Measurements from ENCODE around the gene TNIK.

The TNIK gene

DNA sequence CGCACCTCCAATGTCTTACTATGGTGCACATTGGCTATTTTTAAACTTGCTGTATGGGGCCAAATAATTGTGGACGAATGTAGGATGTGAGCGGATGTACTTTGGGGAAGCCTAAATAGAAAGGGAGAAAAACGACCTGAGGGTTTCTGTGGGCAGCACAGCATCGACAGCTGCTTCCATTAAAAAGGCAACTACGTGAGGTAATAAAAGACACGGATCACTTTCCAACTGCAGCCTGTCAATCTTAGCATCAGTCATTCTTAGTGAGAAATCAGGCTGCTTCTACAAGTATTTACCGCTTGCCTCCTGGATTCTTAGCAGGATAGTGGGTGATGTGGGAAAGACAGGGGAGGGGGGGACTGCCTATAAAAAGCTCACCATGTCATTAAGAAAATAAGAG, 247.0 kb downstream of the TNIK start:
- in situ Hi-C loops (cut with MboI; ENCODE audit: low sequenced_read_pairs, unreplicated experiment), result no loop called here
- TF ChIP-seq, protein P1, sequence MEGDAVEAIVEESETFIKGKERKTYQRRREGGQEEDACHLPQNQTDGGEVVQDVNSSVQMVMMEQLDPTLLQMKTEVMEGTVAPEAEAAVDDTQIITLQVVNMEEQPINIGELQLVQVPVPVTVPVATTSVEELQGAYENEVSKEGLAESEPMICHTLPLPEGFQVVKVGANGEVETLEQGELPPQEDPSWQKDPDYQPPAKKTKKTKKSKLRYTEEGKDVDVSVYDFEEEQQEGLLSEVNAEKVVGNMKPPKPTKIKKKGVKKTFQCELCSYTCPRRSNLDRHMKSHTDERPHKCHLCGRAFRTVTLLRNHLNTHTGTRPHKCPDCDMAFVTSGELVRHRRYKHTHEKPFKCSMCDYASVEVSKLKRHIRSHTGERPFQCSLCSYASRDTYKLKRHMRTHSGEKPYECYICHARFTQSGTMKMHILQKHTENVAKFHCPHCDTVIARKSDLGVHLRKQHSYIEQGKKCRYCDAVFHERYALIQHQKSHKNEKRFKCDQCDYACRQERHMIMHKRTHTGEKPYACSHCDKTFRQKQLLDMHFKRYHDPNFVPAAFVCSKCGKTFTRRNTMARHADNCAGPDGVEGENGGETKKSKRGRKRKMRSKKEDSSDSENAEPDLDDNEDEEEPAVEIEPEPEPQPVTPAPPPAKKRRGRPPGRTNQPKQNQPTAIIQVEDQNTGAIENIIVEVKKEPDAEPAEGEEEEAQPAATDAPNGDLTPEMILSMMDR (IDR thresholded peaks at IDR 0.05; ENCODE audit: borderline replicate concordance, control extremely low read depth, extremely low read depth, insufficient read depth, missing control alignments), result no peak
- DNase-seq (ENCODE audit: low spot score), result no peak

DNA sequence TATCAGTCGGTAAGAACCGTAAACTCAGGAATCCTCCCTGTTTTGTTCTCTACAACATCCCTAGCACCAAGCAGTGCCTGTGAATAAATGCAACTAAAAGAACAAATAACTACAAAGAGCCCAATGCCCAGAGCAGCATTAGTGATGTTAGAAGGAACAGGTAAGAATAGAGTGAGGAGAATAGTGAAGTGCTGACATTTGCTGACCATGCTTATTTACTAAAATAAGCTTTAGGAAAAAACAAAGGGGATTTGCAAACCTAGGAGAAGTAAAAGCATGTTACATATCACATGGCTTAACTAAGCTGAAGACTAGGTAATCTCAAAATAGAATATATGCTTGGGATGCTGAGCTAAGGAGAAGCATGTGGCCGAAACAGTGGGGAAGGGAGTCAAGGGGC, 247.6 kb downstream of the TNIK start:
- DNase-seq (ENCODE audit: low spot score), result no peak
- in situ Hi-C loops (cut with MboI; ENCODE audit: low sequenced_read_pairs, unreplicated experiment), result no loop called here
- TF ChIP-seq, protein P1 (IDR thresholded peaks at IDR 0.05; ENCODE audit: borderline replicate concordance, control extremely low read depth, extremely low read depth, insufficient read depth, missing control alignments), result no peak

DNA sequence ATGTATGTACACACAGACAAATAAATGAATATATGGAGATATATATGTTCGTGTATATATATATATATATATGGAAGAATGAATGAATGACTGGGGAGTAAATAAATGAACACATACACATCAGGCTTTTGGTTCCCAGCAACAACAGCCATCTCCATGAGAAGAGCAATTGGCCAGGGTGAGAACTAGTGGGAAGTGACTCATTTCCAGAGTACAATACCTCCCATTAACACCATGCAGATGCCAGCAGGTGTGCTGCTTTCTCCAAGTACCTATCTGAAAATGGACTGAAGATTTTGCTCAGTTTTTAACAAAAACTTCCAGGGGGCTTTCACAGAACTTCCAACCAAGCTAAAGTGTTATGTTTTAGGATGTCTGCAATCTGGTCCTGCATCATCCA, 253.9 kb downstream of the TNIK start:
- TF ChIP-seq, protein P1 (IDR thresholded peaks at IDR 0.05; ENCODE audit: borderline replicate concordance, control extremely low read depth, extremely low read depth, insufficient read depth, missing control alignments), result no peak
- no peak for DNase-seq (ENCODE audit: low spot score)
- in situ Hi-C loops (cut with MboI; ENCODE audit: low sequenced_read_pairs, unreplicated experiment), result no loop called here

DNA sequence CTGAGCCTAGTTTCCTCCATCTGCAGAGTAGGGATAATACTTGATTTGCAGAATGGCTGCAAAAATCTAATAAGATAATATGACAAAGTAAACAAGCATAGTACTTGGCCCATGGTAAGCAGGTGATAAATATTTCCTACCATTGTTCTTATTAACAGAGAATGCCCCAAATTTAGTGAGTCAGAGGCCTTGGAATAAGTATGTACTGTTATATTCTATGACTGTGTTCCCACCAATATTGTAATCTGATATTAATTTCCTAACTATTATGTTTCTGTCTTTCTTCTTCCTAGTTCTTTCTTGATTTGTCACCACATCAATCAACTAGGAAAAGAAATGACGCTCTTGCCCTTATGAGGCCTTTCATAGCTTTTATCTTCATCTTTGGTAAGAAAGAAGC, 255.3 kb downstream of the TNIK start:
- in situ Hi-C loops (cut with MboI; ENCODE audit: low sequenced_read_pairs, unreplicated experiment), result no loop called here
- TF ChIP-seq, protein P1 (IDR thresholded peaks at IDR 0.05; ENCODE audit: borderline replicate concordance, control extremely low read depth, extremely low read depth, insufficient read depth, missing control alignments), result no peak
- DNase-seq (ENCODE audit: low spot score), result no peak

DNA sequence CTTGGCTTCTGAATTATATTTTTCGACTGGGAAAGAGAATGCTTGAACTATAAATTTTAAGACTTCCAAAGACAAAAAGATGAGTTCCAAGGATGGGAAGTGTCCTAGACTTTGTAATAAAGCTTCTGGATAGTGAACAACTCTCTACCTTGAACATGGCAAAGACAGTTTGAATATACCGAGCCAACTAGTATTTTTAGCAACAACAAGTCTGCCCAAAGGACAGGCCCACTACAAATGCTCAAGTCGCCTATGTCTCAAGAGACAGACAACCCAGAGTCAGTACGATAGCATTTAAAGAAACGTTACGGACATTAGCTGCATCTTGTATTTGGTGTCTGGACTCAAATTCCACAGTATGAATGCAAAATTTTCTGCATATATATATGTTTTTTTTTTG, 258.4 kb downstream of the TNIK start:
- TF ChIP-seq, protein P1 (IDR thresholded peaks at IDR 0.05; ENCODE audit: borderline replicate concordance, control extremely low read depth, extremely low read depth, insufficient read depth, missing control alignments), result no peak
- in situ Hi-C loops (cut with MboI; ENCODE audit: low sequenced_read_pairs, unreplicated experiment), result no loop called here
- DNase-seq (ENCODE audit: low spot score), result no peak

DNA sequence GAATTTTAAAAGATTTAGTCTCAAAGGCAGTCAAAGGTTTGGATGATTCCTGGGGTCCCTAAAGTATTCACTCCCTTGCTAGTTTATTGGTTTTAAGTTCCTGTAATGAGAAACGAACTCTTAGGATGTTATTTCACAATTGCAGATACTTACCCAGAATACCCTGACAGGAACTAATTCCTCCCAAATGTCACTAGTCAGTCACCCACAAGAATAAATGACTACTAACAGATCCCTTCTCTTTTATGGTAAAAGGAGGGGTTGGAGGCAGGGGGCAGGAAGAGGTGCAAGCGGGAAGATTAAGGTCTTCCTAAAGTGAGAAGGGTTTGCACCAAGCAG, 259.5 kb downstream of the TNIK start:
- DNase-seq (ENCODE audit: low spot score), result no peak
- in situ Hi-C loops (cut with MboI; ENCODE audit: low sequenced_read_pairs, unreplicated experiment), result no loop called here

More for the DNA sequence above, 259.5 kb downstream of the TNIK start:
- TF ChIP-seq, protein P1 (IDR thresholded peaks at IDR 0.05; ENCODE audit: borderline replicate concordance, control extremely low read depth, extremely low read depth, insufficient read depth, missing control alignments), result no peak

Measured in GM13976 (cell line).